ENCODE results near the gene TRUB2. TPM values are rescaled to one million over a fixed set of nuclear protein-coding genes. Genes with fewer than 3 reads are reported as not detected.

Gene TRUB2
- total RNA-seq, 1 experiment from 2014 or later: 42.1 TPM

DNA sequence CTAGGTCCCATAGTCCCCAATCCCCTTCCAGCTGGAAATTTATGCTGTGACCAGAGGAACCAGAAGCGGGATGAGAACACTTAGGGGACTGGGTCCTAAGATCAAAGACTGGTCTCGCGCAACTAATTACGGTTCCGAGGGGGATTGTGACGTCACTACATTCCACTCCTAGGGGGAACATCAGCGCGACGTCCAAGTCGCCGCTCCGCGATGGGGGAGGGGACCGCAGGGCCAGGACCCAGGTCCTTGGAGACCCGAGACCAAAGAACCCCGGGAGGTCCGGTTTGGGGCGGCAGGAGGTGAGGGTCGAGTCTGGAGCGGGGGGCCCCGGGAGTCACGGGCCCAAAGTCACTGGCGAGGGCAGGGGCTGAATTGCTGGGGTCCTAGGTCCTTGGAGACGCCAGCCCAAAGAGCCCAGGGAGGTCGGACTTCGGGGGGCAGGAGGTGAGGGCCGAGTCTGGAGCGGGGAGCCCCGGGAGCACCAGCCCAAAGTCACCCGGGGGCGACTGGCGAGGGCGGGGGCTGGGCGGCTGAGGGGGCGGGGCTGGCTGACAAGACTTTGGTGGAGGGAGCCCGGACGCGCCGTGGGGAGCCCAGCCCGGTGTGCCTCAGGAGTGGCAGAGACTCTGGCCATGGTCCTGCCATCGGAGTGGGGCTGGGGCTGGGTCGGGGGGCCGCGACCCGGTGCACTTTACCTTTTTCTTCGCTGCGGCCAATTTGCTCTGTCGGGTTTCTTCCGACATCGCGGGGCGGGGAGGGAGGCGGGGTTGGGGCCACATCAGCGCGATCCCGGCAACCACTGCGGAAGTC lies 46.8 kb downstream of the TRUB2 start, which contains the start of gene GOLGA2:
Gene GOLGA2 (minus strand): TSS at position 810 of the 810 bp plus-strand sequence. CDS start 31 bp downstream, at position 779.
- no peaks in the 10 kb centered on the region for H3K9me2 ChIP-seq (ENCODE audit: insufficient read depth)
- H3K27ac ChIP-seq (ENCODE audit: low read depth, low read length): peak within 1 kb of the TSS; percentile 92
- peak within 1 kb of the TSS; percentile 93 to 99 for H3K4me3 ChIP-seq (replicated peaks in 1 of 2; ENCODE audit: low read depth in 1 of 2, low read length in 2 of 2)
- TF ChIP-seq TCF7L2 (IDR thresholded peaks at IDR 0.05; ENCODE audit: borderline replicate concordance, extremely low read depth, insufficient read depth, insufficient read length): peak; percentile 69
- peak; percentile 58; the same call in 1 of the 2 replicates for TF ChIP-seq POLR2AphosphoS5 (IDR thresholded peaks at IDR 0.05; ENCODE audit: low read depth, low read length)
- TF ChIP-seq, protein P1, sequence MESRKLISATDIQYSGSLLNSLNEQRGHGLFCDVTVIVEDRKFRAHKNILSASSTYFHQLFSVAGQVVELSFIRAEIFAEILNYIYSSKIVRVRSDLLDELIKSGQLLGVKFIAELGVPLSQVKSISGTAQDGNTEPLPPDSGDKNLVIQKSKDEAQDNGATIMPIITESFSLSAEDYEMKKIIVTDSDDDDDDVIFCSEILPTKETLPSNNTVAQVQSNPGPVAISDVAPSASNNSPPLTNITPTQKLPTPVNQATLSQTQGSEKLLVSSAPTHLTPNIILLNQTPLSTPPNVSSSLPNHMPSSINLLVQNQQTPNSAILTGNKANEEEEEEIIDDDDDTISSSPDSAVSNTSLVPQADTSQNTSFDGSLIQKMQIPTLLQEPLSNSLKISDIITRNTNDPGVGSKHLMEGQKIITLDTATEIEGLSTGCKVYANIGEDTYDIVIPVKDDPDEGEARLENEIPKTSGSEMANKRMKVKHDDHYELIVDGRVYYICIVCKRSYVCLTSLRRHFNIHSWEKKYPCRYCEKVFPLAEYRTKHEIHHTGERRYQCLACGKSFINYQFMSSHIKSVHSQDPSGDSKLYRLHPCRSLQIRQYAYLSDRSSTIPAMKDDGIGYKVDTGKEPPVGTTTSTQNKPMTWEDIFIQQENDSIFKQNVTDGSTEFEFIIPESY (IDR thresholded peaks at IDR 0.05; ENCODE audit: extremely low read depth, insufficient replicate concordance, low read length): no peak
- TF ChIP-seq, protein P2, sequence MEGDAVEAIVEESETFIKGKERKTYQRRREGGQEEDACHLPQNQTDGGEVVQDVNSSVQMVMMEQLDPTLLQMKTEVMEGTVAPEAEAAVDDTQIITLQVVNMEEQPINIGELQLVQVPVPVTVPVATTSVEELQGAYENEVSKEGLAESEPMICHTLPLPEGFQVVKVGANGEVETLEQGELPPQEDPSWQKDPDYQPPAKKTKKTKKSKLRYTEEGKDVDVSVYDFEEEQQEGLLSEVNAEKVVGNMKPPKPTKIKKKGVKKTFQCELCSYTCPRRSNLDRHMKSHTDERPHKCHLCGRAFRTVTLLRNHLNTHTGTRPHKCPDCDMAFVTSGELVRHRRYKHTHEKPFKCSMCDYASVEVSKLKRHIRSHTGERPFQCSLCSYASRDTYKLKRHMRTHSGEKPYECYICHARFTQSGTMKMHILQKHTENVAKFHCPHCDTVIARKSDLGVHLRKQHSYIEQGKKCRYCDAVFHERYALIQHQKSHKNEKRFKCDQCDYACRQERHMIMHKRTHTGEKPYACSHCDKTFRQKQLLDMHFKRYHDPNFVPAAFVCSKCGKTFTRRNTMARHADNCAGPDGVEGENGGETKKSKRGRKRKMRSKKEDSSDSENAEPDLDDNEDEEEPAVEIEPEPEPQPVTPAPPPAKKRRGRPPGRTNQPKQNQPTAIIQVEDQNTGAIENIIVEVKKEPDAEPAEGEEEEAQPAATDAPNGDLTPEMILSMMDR (IDR thresholded peaks at IDR 0.05 in 2 of 3, conservative IDR thresholded peaks at IDR 0.05 in 1 of 3; ENCODE audit: borderline replicate concordance in 1 of 3, insufficient read depth in 1 of 3, low read depth in 2 of 3, low read length in 2 of 3): no peak
- no peak for TF ChIP-seq SP1 (IDR thresholded peaks at IDR 0.05; ENCODE audit: low read depth)
- no peak for TF ChIP-seq CBX3 (IDR thresholded peaks at IDR 0.05; ENCODE audit: low read depth)
- TF ChIP-seq, protein P3, sequence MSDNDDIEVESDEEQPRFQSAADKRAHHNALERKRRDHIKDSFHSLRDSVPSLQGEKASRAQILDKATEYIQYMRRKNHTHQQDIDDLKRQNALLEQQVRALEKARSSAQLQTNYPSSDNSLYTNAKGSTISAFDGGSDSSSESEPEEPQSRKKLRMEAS (IDR thresholded peaks at IDR 0.05): no peak
- H2AFZ ChIP-seq (ENCODE audit: low read depth, low read length, poor library complexity, severe bottlenecking): no peak within 1 kb of the TSS
- H3K4me1 ChIP-seq (ENCODE audit: control insufficient read depth in 1 of 2, insufficient read depth in 2 of 2, low read length in 2 of 2): peaks cover 22 to 38% of the 10 kb centered on the region in 2 experiments
- peak; percentile 24 for DNase-seq (ENCODE audit: low read depth, low spot score)
- H3K79me2 ChIP-seq (ENCODE audit: insufficient read depth, low read length): peaks cover 23% of the 10 kb centered on the region
- peak within 1 kb of the TSS; percentile 99 for H3K4me2 ChIP-seq (ENCODE audit: low read length)
- CTCF ChIA-PET: interaction anchor here (0.9 to 1.0 kb wide), 2 partner anchors 10 to 20 kb away, joined by 3 read pairs; no protein-coding TSS in a partner anchor
- peak; percentile 67 for ATAC-seq
- no TSS peak for BruUV-seq (replicated peaks)
- no peaks in the 10 kb centered on the region for H3K27me3 ChIP-seq (ENCODE audit: insufficient read depth, low read length)
- H3K9me3 ChIP-seq (ENCODE audit: control insufficient read depth in 1 of 2, insufficient read depth in 1 of 2, low read depth in 1 of 2, low read length in 2 of 2): no peaks in the 10 kb centered on the region
- intact Hi-C loops (cut with micrococcal nuclease): no loop called here
- peak within 1 kb of the TSS; percentile 98 for H3K9ac ChIP-seq (ENCODE audit: low read length)
- no peaks in the 10 kb centered on the region for H4K20me1 ChIP-seq (ENCODE audit: insufficient read depth)
- peaks cover 7 to 8% of the 10 kb centered on the region in 2 experiments; a peak in 2 of 4 replicates for H3K36me3 ChIP-seq (ENCODE audit: control insufficient read depth in 1 of 2, insufficient read depth in 2 of 2, low read length in 2 of 2)
- POLR2A ChIA-PET: interaction anchor here (0.5 to 1.1 kb wide), 5 partner anchors 9 to 96 kb away, joined by 3 to 4 read pairs (median 3); partner anchors contain the start of gene URM1
- RAD21 ChIA-PET (ENCODE audit: low non-redundant PET in 1 of 2, low total read pairs in 2 of 2, uncharacterized antibody in 2 of 2, unreplicated experiment in 2 of 2): interaction anchor here in 1 of 2 experiments (0.9 kb wide), 1 partner anchor 20 kb away, joined by 3 read pairs; no protein-coding TSS in a partner anchor

All from HCT116 (cell line).